Upper lobe of left lung (tissue), 6 donors: ENCODE results near the gene RNASE1. TPM values are rescaled to one million over a fixed set of nuclear protein-coding genes. Genes with fewer than 3 reads are reported as not detected.
A peak's percentile ranks its signal among the peaks of the same experiment; 100 is the strongest.

ENCODE experiments used
- ATAC-seq, 2 donors: fragments of 200-7000 bp; cut with Tn5 transposase; one replicate each; pipeline ENCODE4 v1.9.1; 2022; ENCODE audit warnings: mild to moderate bottlenecking in 2 of 2, moderate library complexity in 2 of 2; ENCODE audit not compliant: low FRiP score in 2 of 2
- DNase-seq, 2 donors: peaks; one replicate each; pipeline ENCODE4 v3.0.0-alpha.2; 2019 to 2020
- H3K27ac ChIP-seq, 4 donors: fragments of 200-600 bp; sonication (generic); one replicate each; pipeline ENCODE4 v1.5.1; 2016 to 2019
- H3K27me3 ChIP-seq, 4 donors: fragments of 200-600 bp; sonication (generic); one replicate each; pipeline ENCODE4 v1.5.1; 2017 to 2019
- H3K36me3 ChIP-seq, 4 donors: fragments of 200-600 bp; sonication (generic); one replicate each; pipeline ENCODE4 v1.5.1; 2016 to 2019
- H3K4me1 ChIP-seq, 4 donors: fragments of 200-600 bp; sonication (generic); one replicate each; pipeline ENCODE4 v1.5.1; 2018 to 2019
- H3K4me3 ChIP-seq, 4 donors: fragments of 200-600 bp; sonication (generic); one replicate each; pipeline ENCODE4 v1.5.1; 2017 to 2019; ENCODE audit warnings: mild to moderate bottlenecking in 2 of 4, moderate library complexity in 1 of 4
- H3K9me3 ChIP-seq, 4 donors: fragments of 200-600 bp; sonication (generic); one replicate each; pipeline ENCODE4 v1.5.1; 2018 to 2019
- EP300 ChIP-seq, 4 donors: sonication (generic); formaldehyde crosslinking; IDR thresholded peaks; one replicate each; pipeline ENCODE4 v1.5.1; 2017; ENCODE audit warnings: antibody characterized with exemption in 4 of 4, control low read depth in 2 of 4
- POLR2A ChIP-seq, 4 donors: fragments of 450-650 bp; IDR thresholded peaks; one replicate each; pipeline ENCODE4 v1.5.1; 2016 to 2017; ENCODE audit warnings: antibody characterized with exemption in 4 of 4, mild to moderate bottlenecking in 2 of 4
- POLR2AphosphoS5 ChIP-seq, 2 donors: sonication (generic); formaldehyde crosslinking; IDR thresholded peaks; one replicate each; pipeline ENCODE4 v1.5.1; 2017; ENCODE audit warnings: antibody characterized with exemption in 2 of 2
- WGBS, 2 donors: methylation state at CpG; one replicate each; pipeline ENCODE4 v1.1.5; 2017 to 2018; 5-methylcytosine and 5-hydroxymethylcytosine counted together
- total RNA-seq, 6 donors: library from RNA; depleted of rRNA in 4 of 6; stranded (reverse); fragments of >200 nt in 4 of 6; gene quantifications; one replicate each; pipeline versions ENCODE4 v1.1.0 to v1.2.1, GENCODE V29; 2016 to 2021
- TF ChIP-seq, protein P1 (sequence below), 6 experiments: fragments of 450-650 bp in 4 of 6; fragments of 200-600 bp in 2 of 6; sonication (generic) in 2 of 6; IDR thresholded peaks; one replicate each; pipeline ENCODE4 v1.5.1; 2016 to 2019; ENCODE audit warnings: antibody characterized with exemption in 6 of 6
- donor health status: DM: no; HTN: no; CAD: no; lungs with moderate emphysema.
- donor health status: DM: no; HTN: yes; CAD: no; lungs with severe emphysema.

The RNASE1 gene
- total RNA-seq, 6 donors from 2014 or later = 229 to 1,558 (median 860) TPM

DNA sequence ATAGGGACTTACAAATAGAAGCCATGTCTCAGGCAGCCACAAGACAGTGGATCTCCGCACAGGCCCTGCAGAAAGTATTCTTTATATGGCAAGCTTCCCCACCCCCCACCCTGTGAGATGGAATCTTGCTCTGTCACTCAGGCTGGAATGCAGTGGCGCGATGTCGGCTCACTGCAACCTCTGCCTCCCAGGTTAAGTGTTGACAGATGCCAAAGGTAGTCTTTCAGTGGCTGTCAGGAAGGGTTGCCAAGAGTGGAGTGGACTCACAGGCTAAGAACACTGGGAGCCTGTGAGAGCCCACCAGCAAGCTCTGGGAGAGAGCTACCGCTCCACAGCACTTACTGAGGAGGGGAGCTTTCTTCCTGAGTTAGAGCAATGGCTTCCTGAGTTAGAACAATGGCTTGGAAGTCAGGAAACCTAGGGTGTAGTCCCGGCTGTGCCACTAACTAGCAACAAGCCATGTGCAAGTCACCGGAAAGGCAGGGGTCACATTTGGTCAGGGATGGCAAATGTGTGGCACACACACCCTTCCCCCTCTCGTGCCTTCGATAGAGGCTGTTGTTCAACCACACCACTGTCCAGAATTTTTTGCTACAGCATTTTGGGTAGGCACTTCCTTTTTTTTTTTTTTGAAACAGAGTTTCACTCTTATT, 2.6 kb downstream of the RNASE1 start:
- peaks cover 30 to 44% (median 37%) of the 10 kb centered on the region in 4 donors for H3K4me1 ChIP-seq

GRCh38 chr14:20799456-20799891, 3.2 kb downstream of the RNASE1 start:
- Histone ChIP-seq H3K4me3 (peak overlapping the region in 3 of 4 donors; percentile 51 to 62 (median 61)), H3K9me3 (no peaks in the 10 kb centered on the region), H3K36me3 (no peaks in the 10 kb centered on the region), H3K27ac (peak overlapping the region; percentile 80 to 90 (median 85)), H3K27me3 (no peaks in the 10 kb centered on the region), H3K4me1 (peaks cover 30 to 44% (median 37%) of the 10 kb centered on the region in 4 donors)
- WGBS, 2 donors = 15 to 17% methylated on average over 4 of the region's 4 CpGs
- DNase-seq (no peak), ATAC-seq (no peak)
- TF ChIP-seq, protein P1, sequence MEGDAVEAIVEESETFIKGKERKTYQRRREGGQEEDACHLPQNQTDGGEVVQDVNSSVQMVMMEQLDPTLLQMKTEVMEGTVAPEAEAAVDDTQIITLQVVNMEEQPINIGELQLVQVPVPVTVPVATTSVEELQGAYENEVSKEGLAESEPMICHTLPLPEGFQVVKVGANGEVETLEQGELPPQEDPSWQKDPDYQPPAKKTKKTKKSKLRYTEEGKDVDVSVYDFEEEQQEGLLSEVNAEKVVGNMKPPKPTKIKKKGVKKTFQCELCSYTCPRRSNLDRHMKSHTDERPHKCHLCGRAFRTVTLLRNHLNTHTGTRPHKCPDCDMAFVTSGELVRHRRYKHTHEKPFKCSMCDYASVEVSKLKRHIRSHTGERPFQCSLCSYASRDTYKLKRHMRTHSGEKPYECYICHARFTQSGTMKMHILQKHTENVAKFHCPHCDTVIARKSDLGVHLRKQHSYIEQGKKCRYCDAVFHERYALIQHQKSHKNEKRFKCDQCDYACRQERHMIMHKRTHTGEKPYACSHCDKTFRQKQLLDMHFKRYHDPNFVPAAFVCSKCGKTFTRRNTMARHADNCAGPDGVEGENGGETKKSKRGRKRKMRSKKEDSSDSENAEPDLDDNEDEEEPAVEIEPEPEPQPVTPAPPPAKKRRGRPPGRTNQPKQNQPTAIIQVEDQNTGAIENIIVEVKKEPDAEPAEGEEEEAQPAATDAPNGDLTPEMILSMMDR (IDR thresholded peaks at IDR 0.05) = no peak
- no peak for TF ChIP-seq POLR2A (IDR thresholded peaks at IDR 0.05)

More for the DNA sequence above, 2.6 kb downstream of the RNASE1 start:
- Histone ChIP-seq H3K4me3 (peak overlapping the region in 3 of 4 donors; percentile 51 to 62 (median 61)), H3K27me3 (no peaks in the 10 kb centered on the region), H3K9me3 (no peaks in the 10 kb centered on the region), H3K36me3 (no peaks in the 10 kb centered on the region), H3K27ac (peak overlapping the region; percentile 80 to 90 (median 85))
- peak; percentile 70 for ATAC-seq
- WGBS, 2 donors = 22 to 24% methylated on average over 6 to 9 of the region's 9 CpGs
- peak in 1 of 2 donors; percentile 76 for DNase-seq
- TF ChIP-seq POLR2AphosphoS5 (IDR thresholded peaks at IDR 0.05) (peak; percentile 48 to 69), POLR2A (IDR thresholded peaks at IDR 0.05) (peak in 2 of 4 donors; percentile 46 to 50), EP300 (IDR thresholded peaks at IDR 0.05) (peak in 2 of 4 donors; percentile 2 to 72)
- TF ChIP-seq, protein P1 (IDR thresholded peaks at IDR 0.05) = no peak

GRCh38 chr14:20798932-20799331, 3.7 kb downstream of the RNASE1 start:
- Histone ChIP-seq H3K4me1 (peaks cover 30 to 44% (median 37%) of the 10 kb centered on the region in 4 donors), H3K4me3 (peak overlapping the region in 2 of 4 donors; percentile 61 to 62), H3K9me3 (no peaks in the 10 kb centered on the region), H3K27me3 (no peaks in the 10 kb centered on the region), H3K36me3 (no peaks in the 10 kb centered on the region), H3K27ac (peak overlapping the region; percentile 80 to 90 (median 85))
- TF ChIP-seq, protein P1 (IDR thresholded peaks at IDR 0.05) = no peak
- TF ChIP-seq POLR2AphosphoS5 (IDR thresholded peaks at IDR 0.05) (no peak), EP300 (IDR thresholded peaks at IDR 0.05) (no peak), POLR2A (IDR thresholded peaks at IDR 0.05) (no peak)
- 74 to 81% methylated on average over 6 of the region's 6 CpGs for WGBS, 2 donors
- ATAC-seq (no peak), DNase-seq (no peak)

DNA sequence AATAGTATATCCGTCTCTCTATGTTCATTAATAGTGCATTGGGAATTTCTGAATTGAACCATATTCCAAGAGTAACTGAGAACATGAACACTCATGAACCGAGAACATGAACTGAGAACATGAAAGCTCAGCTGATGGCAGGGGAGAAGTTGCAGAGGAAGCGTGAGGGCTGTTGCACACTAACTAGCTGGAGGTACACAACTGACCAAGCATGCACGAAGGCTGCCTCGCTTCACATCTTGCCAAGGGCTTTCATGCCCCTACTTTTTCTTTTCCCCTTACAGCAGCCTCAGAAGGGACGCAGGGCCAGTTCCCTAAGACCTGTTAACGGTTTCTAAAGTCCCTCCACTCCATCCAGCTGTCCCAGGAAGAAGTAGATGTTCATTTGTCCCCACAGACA, 4.3 kb downstream of the RNASE1 start:
- TF ChIP-seq POLR2A (IDR thresholded peaks at IDR 0.05) = peak in 1 of 4 donors; percentile 26
- TF ChIP-seq, protein P1 (IDR thresholded peaks at IDR 0.05) = no peak
- Histone ChIP-seq H3K4me1 (peaks cover 29 to 41% (median 35%) of the 10 kb centered on the region in 4 donors), H3K27me3 (no peaks in the 10 kb centered on the region), H3K27ac (peak overlapping the region; percentile 80 to 90 (median 85)), H3K36me3 (no peaks in the 10 kb centered on the region), H3K9me3 (no peaks in the 10 kb centered on the region), H3K4me3 (no peak overlapping the region)
- ATAC-seq (no peak), DNase-seq (peak in 1 of 2 donors; percentile 40)
- 65 to 83% methylated on average over 7 of the region's 7 CpGs for WGBS, 2 donors

- Histone ChIP-seq H3K27me3 (no peaks in the 10 kb centered on the region), H3K4me3 (no peak overlapping the region), H3K27ac (peak overlapping the region in 1 of 4 donors; percentile 90), H3K36me3 (no peaks in the 10 kb centered on the region), H3K4me1 (peaks cover 24 to 41% (median 33%) of the 10 kb centered on the region in 4 donors), H3K9me3 (no peaks in the 10 kb centered on the region)
- ATAC-seq (no peak), DNase-seq (no peak)
- WGBS, 2 donors = 85 to 90% methylated on average over 1 of the region's 1 CpG
- TF ChIP-seq POLR2AphosphoS5 (IDR thresholded peaks at IDR 0.05) (no peak), EP300 (IDR thresholded peaks at IDR 0.05) (no peak), POLR2A (IDR thresholded peaks at IDR 0.05) (no peak)
- TF ChIP-seq, protein P1 (IDR thresholded peaks at IDR 0.05) = no peak
Observed at GRCh38 chr14:20797164-20797563, 5.5 kb downstream of the RNASE1 start.
